Uterus (tissue), 2 donors: ENCODE measurements around the gene ZNF468.

Experiments used
- CTCF ChIP-seq, 4 experiments: fragments of 200-600 bp in 2 of 4; fragments of 450-650 bp in 2 of 4; sonication (generic) in 2 of 4; IDR thresholded peaks; one replicate each; pipeline ENCODE4 v1.5.1; 2016 to 2019; ENCODE audit warnings: antibody characterized with exemption in 4 of 4, mild to moderate bottlenecking in 2 of 4, moderate library complexity in 1 of 4
- POLR2A ChIP-seq, 2 donors: fragments of 450-650 bp; IDR thresholded peaks; one replicate each; pipeline ENCODE4 v1.6.1; 2016; ENCODE audit warnings: antibody characterized with exemption in 2 of 2, mild to moderate bottlenecking in 1 of 2, moderate library complexity in 1 of 2

- TF ChIP-seq CTCF (IDR thresholded peaks at IDR 0.05) (no peak), POLR2A (IDR thresholded peaks at IDR 0.05) (no peak)
Observed at GRCh38 chr19:52871466-52871865, 14.0 kb upstream of the ZNF468 start.
